Fibroblast of lung (primary cell): ENCODE measurements around the gene DDIT4. TPM values are rescaled to one million over a fixed set of nuclear protein-coding genes. Genes with fewer than 3 reads are reported as not detected.

Experiments
- DNase-seq, 2 donors: peaks; one replicate each; pipeline versions ENCODE4 v3.0.0 to v3.0.0-alpha.2; 2010; ENCODE audit warnings: low read depth in 2 of 2
- H2AFZ ChIP-seq: 2 replicates; pipeline ENCODE4 v1.5.1; 2012; ENCODE audit warnings: low read length, control low read depth, inconsistent platforms
- H3K27ac ChIP-seq: 2 replicates; pipeline ENCODE4 v1.5.1; 2011; ENCODE audit warnings: low read length, control low read depth; ENCODE audit not compliant: insufficient read depth
- H3K27me3 ChIP-seq: 2 replicates; pipeline ENCODE4 v1.5.1; 2011; ENCODE audit warnings: mild to moderate bottlenecking, low read length; ENCODE audit not compliant: control insufficient read depth, insufficient read depth
- H3K36me3 ChIP-seq: 2 replicates; pipeline ENCODE4 v1.5.1; 2011; ENCODE audit warnings: low read length; ENCODE audit not compliant: control insufficient read depth, insufficient read depth
- H3K4me1 ChIP-seq: 2 replicates; pipeline ENCODE4 v1.5.1; 2011; ENCODE audit warnings: low read length; ENCODE audit not compliant: control insufficient read depth, insufficient read depth; ENCODE audit errors: extremely low read depth
- H3K4me2 ChIP-seq: 2 replicates; pipeline ENCODE4 v1.5.1; 2011; ENCODE audit warnings: low read length, control low read depth; ENCODE audit not compliant: insufficient read depth; ENCODE audit errors: extremely low read depth
- H3K4me3 ChIP-seq, 4 experiments: fragments of 200-600 bp in 1 of 4; sonication (generic) in 1 of 4; replicated peaks in 1 of 4; 2 replicates each; pipeline ENCODE4 v1.5.1; 2011 to 2016; ENCODE audit warnings: low read length in 4 of 4, low read depth in 3 of 4, mild to moderate bottlenecking in 3 of 4, control low read depth in 2 of 4, inconsistent platforms in 1 of 4, mixed read lengths in 1 of 4; ENCODE audit not compliant: insufficient read depth in 1 of 4; ENCODE audit errors: control extremely low read depth in 1 of 4
- H3K79me2 ChIP-seq: 2 replicates; pipeline ENCODE4 v1.5.1; 2012; ENCODE audit warnings: mild to moderate bottlenecking, low read length, inconsistent platforms; ENCODE audit not compliant: control insufficient read depth, insufficient read depth
- H3K9ac ChIP-seq: 2 replicates; pipeline ENCODE4 v1.5.1; 2011; ENCODE audit warnings: mild to moderate bottlenecking, low read length, control low read depth; ENCODE audit not compliant: insufficient read depth
- H3K9me3 ChIP-seq: 2 replicates; pipeline ENCODE4 v1.5.1; 2012; ENCODE audit warnings: low read depth, low read length; ENCODE audit not compliant: control insufficient read depth, insufficient read depth
- H4K20me1 ChIP-seq: 2 replicates; pipeline ENCODE4 v1.5.1; 2011; ENCODE audit warnings: low read length; ENCODE audit not compliant: control insufficient read depth, insufficient read depth; ENCODE audit errors: extremely low read depth
- CTCF ChIP-seq, 2 donors: IDR thresholded peaks in 1 of 2; conservative IDR thresholded peaks in 1 of 2; 1 replicate in 1 of 2; 2 replicates in 1 of 2; pipeline ENCODE4 v1.5.1; 2011 to 2012; ENCODE audit warnings: low read length in 2 of 2, control low read depth in 1 of 2, inconsistent platforms in 1 of 2, low read depth in 1 of 2, mild to moderate bottlenecking in 1 of 2
- EZH2 ChIP-seq: IDR thresholded peaks from 2 replicates; pipeline ENCODE4 v1.5.1; 2012; ENCODE audit warnings: low read length, control low read depth, mild to moderate bottlenecking; ENCODE audit errors: missing control alignments
- polyA plus RNA-seq, 2 donors: library from polyadenylated mRNA; depleted of rRNA in 1 of 2; stranded (reverse) in 1 of 2; unstranded in 1 of 2; fragments of >200 nt; gene quantifications; 2 replicates each; pipeline ENCODE4 v1.2.1, GENCODE V29; 2011 to 2012; ENCODE audit warnings: missing spikeins in 1 of 2
- total RNA-seq: library from RNA; depleted of rRNA; stranded (reverse); fragments of >200 nt; gene quantifications from 2 replicates; pipeline ENCODE4 v1.2.1, GENCODE V29; 2014

Gene DDIT4
- total and polyA plus RNA-seq, 2 donors (not counting 1 experiment from before 2014, with no cell fraction given) = 51.3 to 662 TPM

GRCh38 chr10:72314263-72314662, 40.5 kb downstream of the DDIT4 start:
- Histone ChIP-seq H4K20me1 (no peaks in the 10 kb centered on the region), H3K4me3 (no peak overlapping the region), H3K4me2 (no peak overlapping the region), H3K9me3 (no peaks in the 10 kb centered on the region), H3K4me1 (peaks cover 29% of the 10 kb centered on the region), H3K27ac (no peak overlapping the region), H3K27me3 (no peaks in the 10 kb centered on the region), H3K36me3 (no peaks in the 10 kb centered on the region), H3K9ac (no peak overlapping the region), H2AFZ (no peak overlapping the region), H3K79me2 (no peaks in the 10 kb centered on the region)
- no peak for TF ChIP-seq EZH2
- TF ChIP-seq CTCF (conservative IDR thresholded peaks at IDR 0.05 in 1 of 2, IDR thresholded peaks at IDR 0.05 in 1 of 2; ENCODE audit: low read depth in 1 of 2, low read length in 2 of 2) = no peak
- DNase-seq = no peak

- Histone ChIP-seq H3K9ac (no peak overlapping the region), H3K4me3 (no peak overlapping the region), H3K79me2 (no peaks in the 10 kb centered on the region), H3K36me3 (no peaks in the 10 kb centered on the region), H3K9me3 (no peaks in the 10 kb centered on the region), H4K20me1 (no peaks in the 10 kb centered on the region), H3K4me2 (no peak overlapping the region), H3K27me3 (no peaks in the 10 kb centered on the region), H3K27ac (peak overlapping the region; percentile 13), H2AFZ (no peak overlapping the region), H3K4me1 (peaks cover 28% of the 10 kb centered on the region)
- DNase-seq = no peak
- TF ChIP-seq CTCF (conservative IDR thresholded peaks at IDR 0.05 in 1 of 2, IDR thresholded peaks at IDR 0.05 in 1 of 2; ENCODE audit: low read depth in 1 of 2, low read length in 2 of 2) (no peak), EZH2 (no peak)
These were observed 41.3 kb downstream of the DDIT4 start for GRCh38 chr10:72315054-72315453.

GRCh38 chr10:72315611-72316385, 42.1 kb downstream of the DDIT4 start:
- Histone ChIP-seq H3K9me3 (no peaks in the 10 kb centered on the region), H3K9ac (no peak overlapping the region), H2AFZ (no peak overlapping the region), H3K27ac (peak overlapping the region; percentile 22), H3K79me2 (no peaks in the 10 kb centered on the region), H3K27me3 (no peaks in the 10 kb centered on the region), H3K4me3 (no peak overlapping the region), H3K4me1 (peaks cover 29% of the 10 kb centered on the region), H4K20me1 (no peaks in the 10 kb centered on the region), H3K36me3 (no peaks in the 10 kb centered on the region), H3K4me2 (no peak overlapping the region)
- DNase-seq = peak; percentile 70 to 93
- TF ChIP-seq EZH2 (no peak), CTCF (conservative IDR thresholded peaks at IDR 0.05 in 1 of 2, IDR thresholded peaks at IDR 0.05 in 1 of 2; ENCODE audit: low read depth in 1 of 2, low read length in 2 of 2) (no peak)
